ENCODE measurements around the gene KCND2. TPM values are rescaled to one million over a fixed set of nuclear protein-coding genes. Genes with fewer than 3 reads are reported as not detected.

The KCND2 gene
- total and polyA plus RNA-seq, 2 experiments from 2014 or later = 0.45 to 2.2 TPM

DNA sequence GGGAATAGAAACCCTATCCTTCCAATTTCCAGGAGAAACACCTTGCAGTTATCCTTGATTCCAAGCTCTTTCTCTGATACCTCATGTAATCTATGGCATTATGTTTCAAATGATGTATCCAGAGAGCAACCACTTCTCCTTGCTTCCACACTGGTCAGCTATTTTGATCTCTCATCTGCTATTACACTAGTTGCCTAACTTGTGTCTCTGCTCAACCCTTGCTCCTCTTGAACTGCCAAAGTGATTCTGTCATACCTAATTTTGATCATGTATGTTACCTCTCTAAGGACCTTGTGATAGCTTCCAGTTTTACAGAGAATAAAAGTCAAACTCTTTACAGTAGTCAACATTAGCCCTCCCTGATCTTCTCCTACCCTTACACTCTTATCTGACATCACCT is 90.4 kb downstream of the KCND2 start:
- Histone ChIP-seq H3K27me3 (no peaks in the 10 kb centered on the region), H3K4me3 (no peak overlapping the region), H3K9me3 (ENCODE audit: low read depth) (no peaks in the 10 kb centered on the region), H3K36me3 (no peaks in the 10 kb centered on the region), H3K4me1 (ENCODE audit: low read depth) (no peaks in the 10 kb centered on the region), H3K27ac (no peak overlapping the region)
- DNase-seq (ENCODE audit: low read depth in 1 of 2, low spot score in 1 of 2) = no peak
- TF ChIP-seq, protein P1, sequence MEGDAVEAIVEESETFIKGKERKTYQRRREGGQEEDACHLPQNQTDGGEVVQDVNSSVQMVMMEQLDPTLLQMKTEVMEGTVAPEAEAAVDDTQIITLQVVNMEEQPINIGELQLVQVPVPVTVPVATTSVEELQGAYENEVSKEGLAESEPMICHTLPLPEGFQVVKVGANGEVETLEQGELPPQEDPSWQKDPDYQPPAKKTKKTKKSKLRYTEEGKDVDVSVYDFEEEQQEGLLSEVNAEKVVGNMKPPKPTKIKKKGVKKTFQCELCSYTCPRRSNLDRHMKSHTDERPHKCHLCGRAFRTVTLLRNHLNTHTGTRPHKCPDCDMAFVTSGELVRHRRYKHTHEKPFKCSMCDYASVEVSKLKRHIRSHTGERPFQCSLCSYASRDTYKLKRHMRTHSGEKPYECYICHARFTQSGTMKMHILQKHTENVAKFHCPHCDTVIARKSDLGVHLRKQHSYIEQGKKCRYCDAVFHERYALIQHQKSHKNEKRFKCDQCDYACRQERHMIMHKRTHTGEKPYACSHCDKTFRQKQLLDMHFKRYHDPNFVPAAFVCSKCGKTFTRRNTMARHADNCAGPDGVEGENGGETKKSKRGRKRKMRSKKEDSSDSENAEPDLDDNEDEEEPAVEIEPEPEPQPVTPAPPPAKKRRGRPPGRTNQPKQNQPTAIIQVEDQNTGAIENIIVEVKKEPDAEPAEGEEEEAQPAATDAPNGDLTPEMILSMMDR (IDR thresholded peaks at IDR 0.05; ENCODE audit: low read depth, low read length) = no peak

DNA sequence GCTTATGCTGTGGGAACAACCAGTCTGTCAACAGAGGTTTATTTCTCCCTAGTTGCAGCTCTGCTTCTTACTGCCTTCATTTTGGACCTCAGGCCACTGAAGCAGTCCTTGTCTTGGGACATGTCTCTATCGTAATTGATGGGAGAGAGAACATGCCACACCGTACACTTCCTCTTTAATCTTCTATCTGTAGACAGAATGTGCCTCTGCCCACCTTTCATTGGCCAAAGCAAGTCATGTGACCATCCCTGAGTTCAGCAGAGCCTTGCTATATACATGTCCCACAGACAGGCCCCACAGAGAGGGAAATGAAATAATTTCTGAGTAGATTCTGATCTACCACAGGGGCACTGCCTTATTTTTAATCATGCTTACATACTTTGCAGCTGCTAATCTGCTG is 98.0 kb downstream of the KCND2 start:
- TF ChIP-seq, protein P1 (IDR thresholded peaks at IDR 0.05; ENCODE audit: low read depth, low read length) = no peak
- Histone ChIP-seq H3K36me3 (no peaks in the 10 kb centered on the region), H3K4me3 (no peak overlapping the region), H3K27ac (no peak overlapping the region), H3K9me3 (ENCODE audit: low read depth) (no peaks in the 10 kb centered on the region), H3K27me3 (no peaks in the 10 kb centered on the region), H3K4me1 (ENCODE audit: low read depth) (peaks cover 14% of the 10 kb centered on the region)
- DNase-seq (ENCODE audit: low read depth in 1 of 2, low spot score in 1 of 2) = no peak

- Histone ChIP-seq H3K4me1 (ENCODE audit: low read depth) (peaks cover 14% of the 10 kb centered on the region), H3K27ac (peak overlapping the region; percentile 39), H3K27me3 (no peaks in the 10 kb centered on the region), H3K4me3 (no peak overlapping the region), H3K9me3 (ENCODE audit: low read depth) (no peaks in the 10 kb centered on the region), H3K36me3 (no peaks in the 10 kb centered on the region)
- TF ChIP-seq, protein P1 (IDR thresholded peaks at IDR 0.05; ENCODE audit: low read depth, low read length) = no peak
- no peak for DNase-seq (ENCODE audit: low read depth in 1 of 2, low spot score in 1 of 2)
These were observed 100.2 kb downstream of the KCND2 start for GRCh38 chr7:120373174-120373573.

- Histone ChIP-seq H3K9me3 (ENCODE audit: low read depth) (no peaks in the 10 kb centered on the region), H3K4me1 (ENCODE audit: low read depth) (no peaks in the 10 kb centered on the region), H3K36me3 (no peaks in the 10 kb centered on the region), H3K27me3 (no peaks in the 10 kb centered on the region), H3K4me3 (no peak overlapping the region), H3K27ac (no peak overlapping the region)
- TF ChIP-seq, protein P1 (IDR thresholded peaks at IDR 0.05; ENCODE audit: low read depth, low read length) = no peak
- DNase-seq (ENCODE audit: low read depth in 1 of 2, low spot score in 1 of 2) = no peak
These were observed 121.6 kb downstream of the KCND2 start for GRCh38 chr7:120394595-120394994.

GRCh38 chr7:120395526-120396019 is 122.6 kb downstream of the KCND2 start:
- Histone ChIP-seq H3K4me3 (no peak overlapping the region), H3K9me3 (ENCODE audit: low read depth) (no peaks in the 10 kb centered on the region), H3K4me1 (ENCODE audit: low read depth) (no peaks in the 10 kb centered on the region), H3K27ac (no peak overlapping the region), H3K36me3 (no peaks in the 10 kb centered on the region), H3K27me3 (no peaks in the 10 kb centered on the region)
- DNase-seq (ENCODE audit: low read depth in 1 of 2, low spot score in 1 of 2) = no peak
- TF ChIP-seq, protein P1 (IDR thresholded peaks at IDR 0.05; ENCODE audit: low read depth, low read length) = no peak
